GM12801 (cell line): Measurements from ENCODE around the gene DHRS7C.

Experiments
- CTCF ChIP-seq: IDR thresholded peaks from one replicate; pipeline ENCODE4 v1.5.1; 2011; ENCODE audit warnings: control low read depth; ENCODE audit not compliant: insufficient read length; ENCODE audit errors: extremely low read depth

Gene DHRS7C

GRCh38 chr17:9763643-9764042 lies 27.7 kb downstream of the DHRS7C start:
- TF ChIP-seq CTCF = no peak

- TF ChIP-seq CTCF = no peak
Observed at GRCh38 chr17:9760266-9760665, 31.1 kb downstream of the DHRS7C start.

GRCh38 chr17:9755083-9755482 lies 36.3 kb downstream of the DHRS7C start:
- TF ChIP-seq CTCF = no peak

GRCh38 chr17:9750524-9750923 lies 40.9 kb downstream of the DHRS7C start:
- no peak for TF ChIP-seq CTCF

- TF ChIP-seq CTCF = no peak
Observed at GRCh38 chr17:9729735-9730420, 61.5 kb downstream of the DHRS7C start.

GRCh38 chr17:9729034-9729650 lies 62.2 kb downstream of the DHRS7C start:
- TF ChIP-seq CTCF = peak; percentile 98

GRCh38 chr17:9728564-9728963 lies 62.8 kb downstream of the DHRS7C start:
- no peak for TF ChIP-seq CTCF

- no peak for TF ChIP-seq CTCF
Observed at GRCh38 chr17:9728005-9728404, 63.4 kb downstream of the DHRS7C start.
